Measurements from ENCODE around the gene KIRREL3. TPM values are rescaled to one million over a fixed set of nuclear protein-coding genes. Genes with fewer than 3 reads are reported as not detected.

KIRREL3 gene
- total and polyA plus RNA-seq, 10 donors, result 0.50 to 5.4 (median 2.0) TPM

GRCh38 chr11:126611438-126611837 is 389.1 kb downstream of the KIRREL3 start:
- peaks cover 0 to 26% (median 0%) of the 10 kb centered on the region in 7 donors for H3K27me3 ChIP-seq (replicated peaks in 1 of 7)
- TF ChIP-seq, protein P1, sequence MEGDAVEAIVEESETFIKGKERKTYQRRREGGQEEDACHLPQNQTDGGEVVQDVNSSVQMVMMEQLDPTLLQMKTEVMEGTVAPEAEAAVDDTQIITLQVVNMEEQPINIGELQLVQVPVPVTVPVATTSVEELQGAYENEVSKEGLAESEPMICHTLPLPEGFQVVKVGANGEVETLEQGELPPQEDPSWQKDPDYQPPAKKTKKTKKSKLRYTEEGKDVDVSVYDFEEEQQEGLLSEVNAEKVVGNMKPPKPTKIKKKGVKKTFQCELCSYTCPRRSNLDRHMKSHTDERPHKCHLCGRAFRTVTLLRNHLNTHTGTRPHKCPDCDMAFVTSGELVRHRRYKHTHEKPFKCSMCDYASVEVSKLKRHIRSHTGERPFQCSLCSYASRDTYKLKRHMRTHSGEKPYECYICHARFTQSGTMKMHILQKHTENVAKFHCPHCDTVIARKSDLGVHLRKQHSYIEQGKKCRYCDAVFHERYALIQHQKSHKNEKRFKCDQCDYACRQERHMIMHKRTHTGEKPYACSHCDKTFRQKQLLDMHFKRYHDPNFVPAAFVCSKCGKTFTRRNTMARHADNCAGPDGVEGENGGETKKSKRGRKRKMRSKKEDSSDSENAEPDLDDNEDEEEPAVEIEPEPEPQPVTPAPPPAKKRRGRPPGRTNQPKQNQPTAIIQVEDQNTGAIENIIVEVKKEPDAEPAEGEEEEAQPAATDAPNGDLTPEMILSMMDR (IDR thresholded peaks at IDR 0.05 in 8 of 11, conservative IDR thresholded peaks at IDR 0.05 in 3 of 11), result no peak
- TF ChIP-seq POLR2A (IDR thresholded peaks at IDR 0.05) (no peak), POLR2AphosphoS5 (IDR thresholded peaks at IDR 0.05) (no peak)
- no peak for DNase-seq
- H3K36me3 ChIP-seq, result no peaks in the 10 kb centered on the region
- no peaks in the 10 kb centered on the region for H3K9me3 ChIP-seq
- H3K27ac ChIP-seq, result no peak overlapping the region
- H3K4me1 ChIP-seq, result peaks cover 0 to 7% (median 2%) of the 10 kb centered on the region in 6 donors
- WGBS, 5 donors, result 79 to 90% (median 80%) methylated on average over 8 of the region's 8 CpGs
- intact Hi-C loops (cut with DNase I; ENCODE audit: low total_unique reads), result no loop called here
- H3K4me3 ChIP-seq, result no peak overlapping the region

DNA sequence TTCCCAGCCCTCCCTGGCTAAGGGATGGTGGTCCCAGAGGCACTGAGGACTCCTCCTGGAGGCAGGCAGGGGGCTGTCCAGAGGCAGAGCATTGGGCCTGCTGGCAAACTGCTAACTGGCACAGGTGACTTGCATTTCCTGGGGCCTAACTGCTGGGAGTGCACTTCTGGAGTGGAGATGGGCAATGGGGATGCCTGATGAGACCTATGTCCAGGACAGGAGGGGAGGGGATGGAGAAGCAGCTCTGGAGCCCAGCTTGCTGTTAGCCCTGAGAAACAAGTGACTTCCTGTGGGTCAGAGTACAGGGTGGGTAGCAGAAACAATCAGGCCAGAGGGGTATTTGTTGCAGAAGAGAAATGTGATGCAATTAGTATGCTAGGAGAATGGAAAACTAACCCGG is 391.9 kb downstream of the KIRREL3 start:
- 29 to 83% (median 63%) methylated on average over 1 of the region's 1 CpG for WGBS, 5 donors
- H3K4me3 ChIP-seq, result no peak overlapping the region
- DNase-seq, result no peak
- H3K27ac ChIP-seq, result no peak overlapping the region
- TF ChIP-seq POLR2AphosphoS5 (IDR thresholded peaks at IDR 0.05) (no peak), POLR2A (IDR thresholded peaks at IDR 0.05) (no peak)
- TF ChIP-seq, protein P1 (IDR thresholded peaks at IDR 0.05 in 8 of 11, conservative IDR thresholded peaks at IDR 0.05 in 3 of 11), result no peak
- H3K9me3 ChIP-seq, result no peaks in the 10 kb centered on the region
- no peaks in the 10 kb centered on the region for H3K36me3 ChIP-seq
- peaks cover 0 to 7% (median 2%) of the 10 kb centered on the region in 6 donors for H3K4me1 ChIP-seq
- intact Hi-C loops (cut with DNase I; ENCODE audit: low total_unique reads), result loop anchor here (10.0 kb wide), 2 partner anchors 396 to 736 kb away; partner anchors contain the start of gene KIRREL3
- H3K27me3 ChIP-seq (replicated peaks in 1 of 7), result peaks cover 0 to 46% (median 0%) of the 10 kb centered on the region in 7 donors

- intact Hi-C loops (cut with DNase I; ENCODE audit: low total_unique reads), result loop anchor here (10.0 kb wide), 2 partner anchors 397 to 737 kb away; partner anchors contain the start of gene KIRREL3
- Histone ChIP-seq H3K4me1 (peaks cover 0 to 7% (median 2%) of the 10 kb centered on the region in 6 donors), H3K27me3 (replicated peaks in 1 of 7) (peaks cover 0 to 53% (median 0%) of the 10 kb centered on the region in 7 donors), H3K27ac (no peak overlapping the region), H3K9me3 (no peaks in the 10 kb centered on the region), H3K4me3 (no peak overlapping the region), H3K36me3 (no peaks in the 10 kb centered on the region)
- 64 to 74% (median 70%) methylated on average over 11 to 19 of the region's 19 CpGs for whole genome bisulfite sequencing, 5 donors
- no peak for DNase-seq
- TF ChIP-seq POLR2AphosphoS5 (IDR thresholded peaks at IDR 0.05) (no peak), POLR2A (IDR thresholded peaks at IDR 0.05) (no peak)
- TF ChIP-seq, protein P1 (IDR thresholded peaks at IDR 0.05 in 8 of 11, conservative IDR thresholded peaks at IDR 0.05 in 3 of 11), result no peak
These were observed 392.6 kb downstream of the KIRREL3 start for GRCh38 chr11:126607776-126608541.

DNA sequence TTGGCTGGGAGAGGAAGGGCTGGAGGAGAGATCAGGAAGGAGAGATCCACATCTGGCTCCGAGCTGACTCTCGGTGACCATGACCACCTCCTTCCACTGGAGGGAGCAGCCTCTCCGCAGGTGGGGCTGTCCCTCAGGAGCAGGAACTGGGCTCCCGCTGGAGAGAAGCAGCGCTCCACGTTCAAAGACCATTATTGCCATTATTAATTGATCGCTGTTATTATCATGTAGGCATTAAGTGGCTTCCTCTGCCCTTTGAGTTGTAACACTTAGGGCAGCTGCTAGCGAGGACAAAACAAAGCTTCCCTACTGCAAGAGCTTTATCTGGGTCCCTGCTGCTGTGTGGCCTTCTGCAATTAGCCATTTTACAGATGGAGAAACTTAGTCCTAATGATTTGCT is 393.2 kb downstream of the KIRREL3 start:
- H3K9me3 ChIP-seq, result no peaks in the 10 kb centered on the region
- no peak overlapping the region for H3K4me3 ChIP-seq
- peaks cover 0 to 59% (median 0%) of the 10 kb centered on the region in 7 donors for H3K27me3 ChIP-seq (replicated peaks in 1 of 7)
- H3K36me3 ChIP-seq, result no peaks in the 10 kb centered on the region
- H3K4me1 ChIP-seq, result peaks cover 0 to 7% (median 2%) of the 10 kb centered on the region in 6 donors
- no peak overlapping the region for H3K27ac ChIP-seq
- WGBS, 5 donors, result 6 to 13% (median 11%) methylated on average over 8 of the region's 8 CpGs
- intact Hi-C loops (cut with DNase I; ENCODE audit: low total_unique reads), result loop anchor here (10.0 kb wide), 2 partner anchors 397 to 737 kb away; partner anchors contain the start of gene KIRREL3
- TF ChIP-seq, protein P1 (IDR thresholded peaks at IDR 0.05 in 8 of 11, conservative IDR thresholded peaks at IDR 0.05 in 3 of 11), result peak in 9 of 11 experiments; percentile 39 to 60 (median 50)
- TF ChIP-seq POLR2AphosphoS5 (IDR thresholded peaks at IDR 0.05), result no peak
- no peak for DNase-seq
